ENCODE results near the gene GNG4.
"Not testable (repeated sequence)": the region's sequence is repeated elsewhere in the genome, so short reads cannot be mapped to it uniquely, and the experiment has no call there.

Gene GNG4

GRCh38 chr1:235628316-235629005 lies 21.1 kb downstream of the GNG4 start:
- TF ChIP-seq CTCF (IDR thresholded peaks at IDR 0.05; ENCODE audit: control extremely low read depth, extremely low read depth, low read depth, missing control alignments): no peak
- ChIA-PET CTCF (no interaction called here), POLR2A (no interaction called here)
- DNase-seq (ENCODE audit: extremely low spot score): no peak

GRCh38 chr1:235625831-235626230 lies 23.8 kb downstream of the GNG4 start:
- POLR2A ChIA-PET: no interaction called here

DNA sequence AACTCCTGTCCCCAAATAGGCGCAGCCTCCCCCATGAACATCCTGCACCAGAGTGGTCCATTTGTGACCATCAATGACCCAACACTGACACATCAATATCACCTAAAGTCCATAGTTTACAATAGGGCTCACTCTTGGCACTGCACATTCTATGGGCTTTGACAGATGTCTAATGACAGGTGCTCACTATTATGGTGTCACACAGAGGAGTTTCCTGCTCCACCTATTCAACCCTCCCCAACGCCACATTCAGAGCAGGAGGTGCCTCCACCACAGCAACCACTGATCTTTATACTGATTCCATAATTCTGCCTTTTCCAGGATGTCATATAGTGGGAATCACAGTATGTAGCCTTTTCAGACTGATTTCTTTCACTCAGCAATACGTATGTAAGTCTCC lies 24.2 kb downstream of the GNG4 start:
- CTCF ChIA-PET: interaction anchor here (1.9 kb wide), 1 partner anchor 25 kb away, joined by 4 read pairs; no protein-coding TSS in a partner anchor
- POLR2A ChIA-PET: no interaction called here
- no peak for DNase-seq (ENCODE audit: extremely low spot score)
- no peak for TF ChIP-seq CTCF (IDR thresholded peaks at IDR 0.05; ENCODE audit: control extremely low read depth, extremely low read depth, low read depth, missing control alignments)

More at GRCh38 chr1:235625831-235626230, 23.8 kb downstream of the GNG4 start:
- DNase-seq (ENCODE audit: extremely low spot score): no peak
- no peak for TF ChIP-seq CTCF (IDR thresholded peaks at IDR 0.05; ENCODE audit: control extremely low read depth, extremely low read depth, low read depth, missing control alignments)
- CTCF ChIA-PET: interaction anchor here (1.9 kb wide), 1 partner anchor 25 kb away, joined by 4 read pairs; no protein-coding TSS in a partner anchor

DNA sequence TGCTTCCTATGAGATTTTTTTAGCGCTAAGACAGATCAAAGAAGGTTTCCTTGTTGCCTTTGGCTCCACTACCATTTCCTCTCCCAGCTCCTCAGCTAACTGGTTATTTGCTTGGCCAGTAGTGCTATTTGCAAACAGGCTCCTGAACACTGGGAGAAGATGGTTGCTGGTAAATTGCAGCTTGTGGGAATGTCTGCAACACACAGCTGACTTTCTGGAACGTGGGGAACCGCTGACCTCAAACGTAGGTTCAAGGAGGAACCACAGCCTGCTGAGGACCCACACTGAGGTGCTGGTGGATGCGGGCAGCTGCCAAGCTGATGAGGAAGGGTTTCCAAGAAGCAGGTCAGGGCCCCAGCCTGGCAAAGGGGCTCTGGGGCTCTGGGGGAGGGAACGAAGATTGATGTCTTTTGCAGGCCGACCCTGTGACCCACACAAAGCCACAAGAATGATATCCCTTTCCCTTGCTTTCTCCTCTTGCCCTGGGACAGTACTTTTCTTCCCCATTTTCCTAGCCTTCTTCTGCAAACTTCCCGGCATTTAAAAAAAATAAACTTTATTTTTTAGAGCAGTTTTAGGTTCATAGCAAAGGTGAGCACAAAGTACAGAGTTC lies 24.8 kb downstream of the GNG4 start:
- ChIA-PET CTCF (interaction anchor here (1.9 kb wide), 1 partner anchor 24 kb away, joined by 4 read pairs; no protein-coding TSS in a partner anchor), POLR2A (no interaction called here)
- DNase-seq (ENCODE audit: extremely low spot score): no peak
- no peak for TF ChIP-seq CTCF (IDR thresholded peaks at IDR 0.05; ENCODE audit: control extremely low read depth, extremely low read depth, low read depth, missing control alignments)

- TF ChIP-seq CTCF (IDR thresholded peaks at IDR 0.05; ENCODE audit: control extremely low read depth, extremely low read depth, low read depth, missing control alignments): no peak
- no peak for DNase-seq (ENCODE audit: extremely low spot score)
- CTCF ChIA-PET: no interaction called here
- POLR2A ChIA-PET: no interaction called here
Measured at GRCh38 chr1:235622936-235623779, 26.4 kb downstream of the GNG4 start.

DNA sequence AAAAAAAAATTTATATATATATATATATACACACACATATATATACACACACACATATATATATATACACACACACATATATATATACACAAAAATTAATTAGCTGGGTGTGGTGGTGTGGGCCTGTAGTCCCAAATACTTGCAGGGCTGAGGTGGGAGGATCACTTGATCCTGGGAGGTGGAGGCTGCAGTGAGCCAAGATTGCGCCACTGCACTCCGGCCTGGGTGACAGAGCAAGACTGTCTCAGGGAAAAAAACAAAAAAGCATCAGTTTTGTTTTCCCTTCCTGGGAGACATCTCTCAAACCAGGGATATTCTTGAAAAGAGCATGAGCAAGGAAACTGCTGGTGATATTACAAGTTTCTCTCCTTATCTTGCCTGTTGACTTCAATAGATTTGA lies 30.4 kb downstream of the GNG4 start:
- DNase-seq (ENCODE audit: extremely low spot score); CTCF ChIA-PET; POLR2A ChIA-PET: not testable (repeated sequence)

DNA sequence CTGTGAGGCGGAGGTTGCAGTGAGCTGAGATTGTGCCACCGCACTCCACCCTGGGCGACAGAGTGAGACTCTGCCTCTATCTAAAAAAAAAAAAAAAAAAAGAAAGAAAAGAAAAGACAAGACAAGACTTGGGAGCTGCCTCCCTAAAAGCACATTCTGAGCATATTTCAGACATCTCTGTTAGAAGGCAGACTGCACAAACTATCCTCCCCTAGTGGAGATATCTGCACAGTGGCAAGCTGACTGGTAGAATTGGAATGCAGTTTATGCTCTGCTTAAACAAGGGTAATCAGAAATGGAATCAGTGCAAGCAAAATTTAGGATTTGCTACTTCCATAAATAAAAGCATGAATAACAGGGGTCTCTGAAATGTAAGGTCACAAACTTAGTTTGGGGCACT lies 31.8 kb downstream of the GNG4 start:
- POLR2A ChIA-PET: no interaction called here
- CTCF ChIA-PET: no interaction called here
- no peak for TF ChIP-seq CTCF (IDR thresholded peaks at IDR 0.05; ENCODE audit: control extremely low read depth, extremely low read depth, low read depth, missing control alignments)
- no peak for DNase-seq (ENCODE audit: extremely low spot score)

Measured in GM10248 (cell line).